HG02642 (cell line): Measurements from ENCODE around the gene STRA6.

ENCODE experiments used
- ATAC-seq: cut with Tn5 transposase; IDR thresholded peaks from one replicate; pipeline ENCODE4 v1.9.1; 2021; ENCODE audit warnings: mild to moderate bottlenecking; ENCODE audit not compliant: unreplicated experiment, poor library complexity

Gene STRA6

DNA sequence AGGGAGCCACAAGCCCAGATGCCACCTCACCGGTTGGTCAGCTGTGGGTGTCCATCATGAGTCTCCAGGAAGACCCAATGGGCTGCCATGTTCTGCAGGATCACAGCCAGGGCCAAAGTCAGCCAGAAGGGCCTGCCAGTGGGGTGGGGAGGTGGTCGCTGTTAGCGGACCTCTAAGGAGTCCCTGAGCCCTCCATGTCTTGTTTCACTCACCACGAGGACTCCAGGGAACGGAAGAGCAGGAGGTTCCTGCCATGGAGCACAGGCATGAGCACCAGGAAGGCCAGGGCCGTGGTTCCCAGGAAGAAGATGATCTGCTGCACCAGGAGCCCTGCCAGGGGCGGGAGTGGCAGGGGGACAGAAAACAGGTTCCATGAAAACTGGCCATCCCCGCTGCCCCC lies 20.5 kb downstream of the STRA6 start:
- no peak for ATAC-seq

- no peak for ATAC-seq
Measured at GRCh38 chr15:74180881-74181602, 21.5 kb downstream of the STRA6 start.

DNA sequence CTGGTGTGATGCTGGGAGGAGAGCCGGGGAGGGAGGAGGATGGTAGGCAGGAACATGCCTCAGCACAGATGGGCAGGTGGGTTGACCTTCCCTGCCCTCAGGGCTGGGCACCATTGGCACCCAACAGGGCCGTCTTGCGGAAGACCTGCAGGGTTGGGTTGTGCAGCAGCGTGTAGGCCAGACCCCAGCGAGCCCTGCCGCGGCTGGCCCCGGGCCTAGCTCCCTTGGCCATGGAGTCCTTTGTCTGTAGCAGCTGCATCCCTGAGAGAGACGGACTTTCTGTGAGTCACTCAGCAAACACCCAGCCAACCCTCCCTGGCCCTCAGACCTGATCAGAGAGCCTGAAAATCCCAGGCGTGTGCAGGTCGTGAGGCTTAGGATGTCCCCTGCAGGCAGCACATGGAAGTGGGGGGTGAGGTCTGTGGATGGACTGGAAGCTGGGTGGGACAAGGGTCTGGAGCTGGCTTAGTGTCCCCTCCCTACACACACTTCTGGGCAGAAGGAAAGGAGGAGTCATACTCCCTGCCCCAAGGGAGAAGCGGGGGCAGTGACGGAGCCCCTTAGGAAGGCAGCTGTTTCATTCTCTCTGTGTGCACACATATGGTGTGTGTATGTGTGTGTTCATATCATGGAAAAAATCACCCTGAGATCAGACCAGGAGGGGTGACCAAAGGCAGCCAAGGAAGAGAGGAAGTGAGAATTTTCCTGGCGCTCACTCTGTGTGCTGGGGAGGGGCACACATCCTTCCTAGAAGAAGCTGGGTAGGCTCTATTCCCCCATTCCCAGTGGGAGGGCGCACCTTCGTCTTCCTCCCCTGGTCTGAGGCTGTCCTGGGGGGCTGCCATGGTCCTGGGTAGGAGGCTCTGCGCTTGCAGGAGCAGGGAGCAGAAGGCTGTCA lies 22.4 kb downstream of the STRA6 start:
- no peak for ATAC-seq

DNA sequence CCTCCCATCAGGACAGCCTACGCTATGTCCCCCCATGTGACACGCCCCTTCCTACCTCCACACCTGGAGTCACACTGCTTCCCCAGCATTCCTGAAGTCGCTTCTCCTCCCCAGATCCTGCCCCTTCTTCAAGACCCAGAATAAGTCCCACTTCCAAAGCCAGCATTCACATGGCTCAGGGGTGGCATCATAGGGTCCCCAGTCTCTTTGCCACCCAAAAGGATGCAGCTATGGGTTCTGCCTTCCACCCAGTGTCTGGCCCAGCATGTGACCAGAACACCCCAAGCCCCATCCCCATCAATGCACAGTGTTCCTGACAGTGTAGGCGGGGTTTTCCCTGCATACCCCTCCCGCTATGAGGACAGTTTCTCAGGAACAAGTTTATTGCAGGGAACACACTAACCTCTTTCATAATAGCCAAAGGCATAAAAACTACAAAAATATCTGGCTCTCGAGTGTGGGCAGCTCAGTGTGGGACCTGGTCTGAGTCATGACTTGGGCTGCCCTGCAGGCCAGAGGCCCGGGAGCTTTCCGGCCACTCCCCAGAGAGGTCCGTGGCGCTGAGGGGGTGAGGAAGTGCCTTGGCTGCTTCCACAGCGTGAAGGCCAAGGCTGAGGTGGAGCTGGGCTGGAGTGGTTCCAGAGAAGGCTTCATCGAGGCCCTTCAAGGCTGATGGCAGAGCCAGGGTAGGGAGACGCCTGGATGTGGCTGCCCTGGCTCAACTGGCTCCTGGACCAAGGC lies 23.3 kb downstream of the STRA6 start:
- no peak for ATAC-seq

- ATAC-seq: no peak
Measured at GRCh38 chr15:74178326-74179100, 24.1 kb downstream of the STRA6 start.

GRCh38 chr15:74176262-74177214 lies 26.0 kb downstream of the STRA6 start:
- no peak for ATAC-seq

DNA sequence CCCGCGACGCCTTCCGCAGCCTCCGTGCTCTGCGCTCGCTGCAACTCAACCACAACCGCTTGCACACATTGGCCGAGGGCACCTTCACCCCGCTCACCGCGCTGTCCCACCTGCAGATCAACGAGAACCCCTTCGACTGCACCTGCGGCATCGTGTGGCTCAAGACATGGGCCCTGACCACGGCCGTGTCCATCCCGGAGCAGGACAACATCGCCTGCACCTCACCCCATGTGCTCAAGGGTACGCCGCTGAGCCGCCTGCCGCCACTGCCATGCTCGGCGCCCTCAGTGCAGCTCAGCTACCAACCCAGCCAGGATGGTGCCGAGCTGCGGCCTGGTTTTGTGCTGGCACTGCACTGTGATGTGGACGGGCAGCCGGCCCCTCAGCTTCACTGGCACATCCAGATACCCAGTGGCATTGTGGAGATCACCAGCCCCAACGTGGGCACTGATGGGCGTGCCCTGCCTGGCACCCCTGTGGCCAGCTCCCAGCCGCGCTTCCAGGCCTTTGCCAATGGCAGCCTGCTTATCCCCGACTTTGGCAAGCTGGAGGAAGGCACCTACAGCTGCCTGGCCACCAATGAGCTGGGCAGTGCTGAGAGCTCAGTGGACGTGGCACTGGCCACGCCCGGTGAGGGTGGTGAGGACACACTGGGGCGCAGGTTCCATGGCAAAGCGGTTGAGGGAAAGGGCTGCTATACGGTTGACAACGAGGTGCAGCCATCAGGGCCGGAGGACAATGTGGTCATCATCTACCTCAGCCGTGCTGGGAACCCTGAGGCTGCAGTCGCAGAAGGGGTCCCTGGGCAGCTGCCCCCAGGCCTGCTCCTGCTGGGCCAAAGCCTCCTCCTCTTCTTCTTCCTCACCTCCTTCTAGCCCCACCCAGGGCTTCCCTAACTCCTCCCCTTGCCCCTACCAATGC lies 27.1 kb downstream of the STRA6 start:
- no peak for ATAC-seq

DNA sequence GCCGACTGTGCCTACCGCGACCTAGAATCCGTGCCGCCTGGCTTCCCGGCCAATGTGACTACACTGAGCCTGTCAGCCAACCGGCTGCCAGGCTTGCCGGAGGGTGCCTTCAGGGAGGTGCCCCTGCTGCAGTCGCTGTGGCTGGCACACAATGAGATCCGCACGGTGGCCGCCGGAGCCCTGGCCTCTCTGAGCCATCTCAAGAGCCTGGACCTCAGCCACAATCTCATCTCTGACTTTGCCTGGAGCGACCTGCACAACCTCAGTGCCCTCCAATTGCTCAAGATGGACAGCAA lies 27.7 kb downstream of the STRA6 start:
- no peak for ATAC-seq

- no peak for ATAC-seq
Measured at GRCh38 chr15:74174219-74174957, 28.2 kb downstream of the STRA6 start.

GRCh38 chr15:74173380-74174218 lies 29.0 kb downstream of the STRA6 start, which contains the start of gene ISLR:
TSS of gene ISLR (plus strand) at chr15:74173710. CDS start at chr15:74174859, 1,149 bp downstream.
- no peak for ATAC-seq

GRCh38 chr15:74172701-74173379 lies 29.7 kb downstream of the STRA6 start:
- ATAC-seq: no peak

GRCh38 chr15:74171965-74172541 lies 30.5 kb downstream of the STRA6 start:
- no peak for ATAC-seq

- no peak for ATAC-seq
Measured at GRCh38 chr15:74170875-74171578, 31.6 kb downstream of the STRA6 start.

GRCh38 chr15:74170071-74170844 lies 32.3 kb downstream of the STRA6 start:
- ATAC-seq: no peak
